ENCODE results near the gene TMPRSS6.

TMPRSS6 gene

DNA sequence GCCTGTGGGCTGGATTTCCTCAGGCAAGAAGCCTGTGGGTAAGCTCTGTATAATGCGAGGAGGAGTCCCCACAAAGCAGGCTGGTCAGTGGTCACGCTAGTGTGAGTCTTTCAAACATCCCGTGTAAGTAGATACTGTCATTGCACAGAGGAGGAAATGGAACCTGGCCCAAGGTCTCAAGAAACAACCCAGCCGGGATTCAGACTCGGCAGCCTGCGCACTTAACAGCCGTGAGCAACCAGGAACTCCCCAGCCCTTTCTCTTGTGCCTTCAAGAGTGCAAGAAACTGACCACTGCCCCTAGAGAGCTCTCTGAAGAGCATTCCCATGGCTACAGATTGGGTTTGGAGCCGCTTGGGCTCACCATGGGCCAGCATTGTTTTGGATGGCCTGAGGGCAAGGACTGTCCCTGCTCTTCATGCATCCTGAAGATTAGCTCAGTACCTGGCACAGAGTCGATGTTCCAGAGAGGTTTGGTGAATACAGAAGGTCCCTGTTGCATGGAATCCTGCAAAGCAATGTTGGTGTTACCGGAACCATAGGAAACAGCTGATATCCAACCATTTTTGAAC, 83.9 kb downstream of the TMPRSS6 start:
- no peak for DNase-seq

DNA sequence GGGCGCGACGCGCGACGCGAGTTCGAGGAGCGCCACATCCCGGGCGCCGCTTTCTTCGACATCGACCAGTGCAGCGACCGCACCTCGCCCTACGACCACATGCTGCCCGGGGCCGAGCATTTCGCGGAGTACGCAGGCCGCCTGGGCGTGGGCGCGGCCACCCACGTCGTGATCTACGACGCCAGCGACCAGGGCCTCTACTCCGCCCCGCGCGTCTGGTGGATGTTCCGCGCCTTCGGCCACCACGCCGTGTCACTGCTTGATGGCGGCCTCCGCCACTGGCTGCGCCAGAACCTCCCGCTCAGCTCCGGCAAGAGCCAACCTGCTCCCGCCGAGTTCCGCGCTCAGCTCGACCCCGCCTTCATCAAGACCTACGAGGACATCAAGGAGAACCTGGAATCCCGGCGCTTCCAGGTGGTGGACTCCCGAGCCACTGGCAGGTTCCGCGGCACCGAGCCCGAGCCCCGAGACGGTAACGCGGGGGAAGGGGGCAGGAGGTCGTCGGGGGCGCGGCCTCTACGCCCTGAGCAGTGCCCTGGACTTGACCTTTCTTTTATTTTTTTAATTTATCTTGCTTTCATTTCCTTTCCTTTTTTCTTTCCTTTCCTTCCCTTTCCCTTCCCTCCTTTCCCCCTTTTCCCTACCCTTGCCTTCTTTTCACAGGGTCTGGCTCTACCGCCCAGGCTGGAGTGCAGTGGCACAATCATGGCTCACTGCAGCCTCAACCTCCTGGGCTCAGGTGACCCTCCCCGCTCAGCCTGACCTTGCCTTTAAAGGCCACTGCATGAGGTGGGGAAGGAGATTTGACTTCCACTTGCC, 85.0 kb downstream of the TMPRSS6 start:
- DNase-seq = no peak

GRCh38 chr22:37023743-37024338, 85.7 kb downstream of the TMPRSS6 start:
- no peak for DNase-seq

- no peak for DNase-seq
Measured at GRCh38 chr22:37022483-37023337, 86.8 kb downstream of the TMPRSS6 start.

DNA sequence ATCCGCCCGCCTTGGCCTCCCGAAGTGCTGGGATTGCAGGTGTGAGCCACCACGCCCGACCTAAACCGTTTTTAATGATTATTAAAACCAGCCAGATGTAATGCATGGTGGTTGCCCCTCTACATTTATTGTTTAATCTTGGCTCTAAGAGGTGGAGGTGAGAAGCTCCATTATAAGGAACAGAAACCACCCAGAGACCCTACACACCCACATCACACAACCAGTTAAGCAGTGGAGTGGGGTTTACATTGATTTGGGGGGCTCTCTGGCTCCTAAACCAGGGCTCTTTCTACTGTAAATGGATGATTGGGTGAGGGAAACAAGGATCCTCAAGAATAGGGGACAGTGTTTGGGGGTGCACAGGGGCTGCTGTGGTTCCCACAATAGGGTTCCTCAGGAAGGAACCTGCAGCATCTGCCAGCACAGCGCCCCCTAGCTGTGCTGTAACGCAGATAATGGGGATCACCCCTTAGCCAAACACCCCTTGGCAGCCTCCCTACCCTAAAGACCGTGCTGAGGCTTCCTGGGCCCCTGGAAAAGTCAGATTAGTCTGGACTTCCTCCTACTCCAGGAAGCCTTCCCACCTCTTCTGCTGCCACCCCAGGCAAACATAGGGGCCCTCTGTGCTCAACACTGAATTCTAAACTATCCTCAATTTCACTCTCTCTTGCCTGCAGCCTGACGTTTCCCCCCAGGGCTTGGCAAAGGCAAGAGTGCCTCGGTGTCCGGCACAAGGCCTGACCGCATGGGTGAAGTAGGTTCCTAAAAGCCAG, 87.6 kb downstream of the TMPRSS6 start:
- DNase-seq = peak in 1 of 2 experiments; percentile 47

- no peak for DNase-seq
Measured at GRCh38 chr22:37021041-37021440, 88.5 kb downstream of the TMPRSS6 start.

DNA sequence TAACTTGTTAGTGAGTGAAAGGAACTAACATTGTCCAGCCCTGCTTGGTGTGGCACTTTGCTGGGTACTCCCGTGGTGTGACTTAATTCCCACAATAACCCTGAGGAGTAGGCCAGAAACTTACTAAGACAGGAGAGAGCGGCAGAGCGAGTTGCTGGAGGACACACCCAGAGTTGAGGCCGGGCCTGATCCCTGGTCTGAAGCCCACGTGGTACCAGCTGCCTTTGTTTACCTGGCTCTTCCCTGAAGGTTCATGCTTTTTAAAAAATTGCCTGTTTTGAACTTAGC, 89.4 kb downstream of the TMPRSS6 start:
- peak in 1 of 2 experiments; percentile 55 for DNase-seq

- DNase-seq = peak; percentile 58 to 75
Measured at GRCh38 chr22:37019309-37020191, 90.0 kb downstream of the TMPRSS6 start, which contains the start of the genes MPST and TST. Gene MPST (plus strand): TSS chr22:37019742. CDS start chr22:37019837, 95 bp downstream. Gene TST (minus strand): TSS chr22:37019447. CDS start chr22:37018732, 715 bp downstream.

DNA sequence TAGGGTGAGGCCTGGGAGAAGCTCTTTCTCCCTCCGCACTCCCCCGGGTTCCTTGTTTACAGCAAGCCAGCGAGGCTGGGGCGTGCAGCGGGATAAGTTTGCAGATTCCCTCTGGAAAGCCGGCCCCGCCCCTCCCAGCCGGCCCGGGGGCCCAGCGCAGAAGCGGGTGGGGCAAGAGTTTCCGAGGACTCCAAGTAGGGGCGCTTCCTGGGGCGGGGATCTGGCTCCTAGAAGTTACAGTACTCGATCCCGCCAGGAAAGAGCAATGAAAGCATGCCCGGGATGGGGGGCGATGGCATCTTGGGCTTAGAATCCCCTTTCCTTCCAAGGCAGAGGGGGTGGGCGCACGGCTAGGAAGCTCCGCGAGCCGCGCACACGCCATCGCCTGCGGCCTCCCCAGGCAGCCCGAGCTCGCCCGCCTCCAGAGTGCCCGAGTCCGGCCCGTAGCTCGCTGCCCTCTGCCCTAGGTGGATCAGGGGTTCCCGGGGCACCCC, 90.7 kb downstream of the TMPRSS6 start:
- peak; percentile 46 to 47 for DNase-seq

DNA sequence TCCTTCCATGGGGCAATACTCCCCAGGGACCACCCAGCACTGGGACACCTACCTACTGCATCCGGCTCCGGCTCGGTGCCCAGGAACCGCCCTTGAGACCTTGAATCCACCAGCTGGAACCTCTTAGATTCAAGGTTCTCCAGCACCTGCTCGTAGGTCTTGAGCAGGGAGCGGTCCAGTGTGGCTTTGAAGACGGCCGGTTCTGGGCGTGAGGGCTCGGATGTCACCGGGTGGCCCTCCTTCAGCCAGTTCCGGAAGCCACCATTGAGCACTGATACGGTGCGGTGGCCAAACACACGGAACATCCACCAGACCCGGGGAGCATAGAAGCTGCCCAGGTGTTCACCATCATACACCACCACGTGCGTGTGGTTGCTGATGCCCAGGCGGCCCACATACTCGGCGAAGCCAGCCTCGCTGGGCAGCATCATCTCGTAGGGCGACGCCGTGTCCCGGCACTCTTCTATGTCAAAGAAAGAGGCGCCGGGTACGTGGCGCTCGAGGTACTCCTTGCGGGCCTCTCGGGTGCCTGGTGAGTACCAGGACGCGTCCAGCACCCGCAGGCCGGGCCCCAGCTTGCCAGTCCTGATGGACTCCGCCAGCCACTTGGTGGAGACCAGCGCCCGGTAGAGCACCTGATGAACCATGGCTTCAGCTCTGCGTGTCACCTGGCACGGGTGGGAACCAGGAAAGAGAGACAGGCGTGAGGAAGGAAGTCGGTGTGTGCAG, 91.3 kb downstream of the TMPRSS6 start:
- DNase-seq = no peak

GRCh38 chr22:37017356-37017755, 92.2 kb downstream of the TMPRSS6 start:
- DNase-seq = no peak

DNA sequence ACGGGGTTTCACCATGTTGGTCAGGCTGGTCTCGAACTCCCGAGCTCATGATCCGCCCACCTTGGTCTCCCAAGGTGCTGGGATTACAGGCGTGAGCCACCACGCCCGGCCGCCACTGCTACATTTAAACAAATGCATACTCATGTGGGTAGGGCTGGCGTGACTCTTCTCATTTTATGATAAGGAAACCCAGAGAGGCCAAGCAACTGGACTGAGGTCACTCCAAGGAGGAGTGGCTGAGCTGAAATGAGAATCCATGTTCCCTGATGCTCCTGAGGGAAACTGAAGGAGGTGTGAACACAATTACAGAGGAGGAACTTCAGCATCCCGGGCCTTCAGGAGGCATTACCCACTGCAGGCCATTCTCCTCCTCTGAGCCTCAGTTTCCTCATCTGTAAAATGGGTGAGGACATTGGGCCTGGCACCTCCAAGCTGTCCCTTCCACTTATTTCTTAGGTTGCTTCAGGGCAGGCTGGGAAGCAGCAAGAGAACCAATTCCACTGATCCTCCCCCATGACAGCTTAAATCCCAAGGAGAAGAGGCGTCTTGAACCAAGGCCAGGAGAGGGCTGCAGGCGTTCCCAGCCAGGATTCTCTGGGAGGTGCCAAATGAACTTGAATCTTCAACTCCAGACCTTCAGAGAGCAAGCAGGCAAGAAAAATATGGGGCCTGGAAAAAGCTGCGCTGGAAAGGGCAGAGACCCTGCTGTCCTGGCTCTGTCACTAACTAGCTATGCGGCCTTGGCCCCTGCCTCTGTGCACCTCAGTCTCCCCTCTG, 93.2 kb downstream of the TMPRSS6 start:
- DNase-seq = no peak

GRCh38 chr22:37015587-37015878, 94.0 kb downstream of the TMPRSS6 start:
- DNase-seq = no peak

Data from NCI-H524 (cell line).